Left lung (tissue), 14 donors: ENCODE measurements around the gene AP1M1. TPM values are rescaled to one million over a fixed set of nuclear protein-coding genes. Genes with fewer than 3 reads are reported as not detected.

Experiments
- ATAC-seq: fragments of 200-7000 bp; cut with Tn5 transposase; one replicate; pipeline ENCODE4 v1.9.1; 2020; ENCODE audit warnings: moderate library complexity
- DNase-seq, 4 donors: peaks; one replicate each; pipeline ENCODE4 v3.0.0-alpha.2; 2013 to 2020
- H3K27ac ChIP-seq, 2 donors: fragments of 200-600 bp; sonication (generic) in 1 of 2; one replicate each; pipeline versions ENCODE4 v1.5.0 to v1.8.0; 2020 to 2021
- H3K27me3 ChIP-seq, 2 donors: fragments of 200-600 bp; sonication (generic) in 1 of 2; one replicate each; pipeline versions ENCODE4 v1.5.0 to v1.8.0; 2020 to 2021
- H3K36me3 ChIP-seq, 2 donors: fragments of 200-600 bp; sonication (generic) in 1 of 2; one replicate each; pipeline versions ENCODE4 v1.5.0 to v1.8.0; 2020 to 2021
- H3K4me1 ChIP-seq, 2 donors: fragments of 200-600 bp; one replicate each; pipeline ENCODE4 v1.8.0; 2021
- H3K4me3 ChIP-seq, 2 donors: fragments of 200-600 bp; sonication (generic) in 1 of 2; one replicate each; pipeline versions ENCODE4 v1.5.0 to v1.8.0; 2020 to 2021; ENCODE audit warnings: mild to moderate bottlenecking in 1 of 2
- H3K9me3 ChIP-seq, 2 donors: fragments of 200-600 bp; sonication (generic) in 1 of 2; one replicate each; pipeline versions ENCODE4 v1.5.0 to v1.8.0; 2020 to 2021
- CTCF ChIP-seq, 2 donors: fragments of 200-600 bp; sonication (generic) in 1 of 2; IDR thresholded peaks; one replicate each; pipeline versions ENCODE4 v1.5.0 to v1.8.0; 2021; ENCODE audit warnings: antibody characterized with exemption in 2 of 2
- intact Hi-C, 2 donors: fragments of 100-400 bp; cut with DNase I; formaldehyde crosslinking; loops; one replicate each; pipeline versions ENCODE4 v1.11.2 to v1.14.2; 2022
- long read RNA-seq, 12 donors: library from polyadenylated mRNA in 2 of 12; unstranded in 2 of 12; transcript quantifications; one replicate each; pipeline ENCODE4 v2.0.0 and lab custom pipeline, GENCODE V29; 2019 to 2026
- polyA plus RNA-seq, 6 donors: library from polyadenylated mRNA; unstranded; fragments of 120-200 nt; gene quantifications; one replicate each; pipeline ENCODE4 v1.2.1, GENCODE V29; 2013; ENCODE audit not compliant: insufficient read length in 6 of 6
- total RNA-seq, 2 donors: library from RNA; stranded (reverse); fragmentation: NEBNext Ultra II Directional; extraction: Animal tissue kit (Norgen Biotek cat#: 25700); gene quantifications; one replicate each; pipeline ENCODE4 v1.2.1, GENCODE V29; 2021
- donor health status: DM: no; HTN: yes; CAD: no.
- donor health status: DM: no; HTN: no; CAD: no.

The AP1M1 gene
- total RNA-seq = 10 to 100 TPM; 72.1 to 73.9 TPM
- 10 to 100 TPM; 51.2 to 62.7 (median 54.0) TPM for polyA plus RNA-seq
- long read RNA-seq, donor 1, full-length matches to known transcripts = 23 of 23 reads
- long read RNA-seq, donor 1, partial matches to known transcripts = 0 of 23 reads
- long read RNA-seq, donor 1, other reads (novel, unspliced or antisense) = 0 of 23 reads
- long read RNA-seq, donor 2, full-length matches to known transcripts = 20 of 20 reads
- long read RNA-seq, donor 2, partial matches to known transcripts = 0 of 20 reads
- long read RNA-seq, donor 2, other reads (novel, unspliced or antisense) = 0 of 20 reads
- long read RNA-seq, donor 3, full-length matches to known transcripts = 10 of 10 reads
- long read RNA-seq, donor 3, partial matches to known transcripts = 0 of 10 reads
- long read RNA-seq, donor 3, other reads (novel, unspliced or antisense) = 0 of 10 reads
- long read RNA-seq, donor 4, full-length matches to known transcripts = 41 of 44 reads
- long read RNA-seq, donor 4, partial matches to known transcripts = 3 of 44 reads
- long read RNA-seq, donor 4, other reads (novel, unspliced or antisense) = 0 of 44 reads
- long read RNA-seq, donor 5, full-length matches to known transcripts = 10 of 10 reads
- long read RNA-seq, donor 5, partial matches to known transcripts = 0 of 10 reads
- long read RNA-seq, donor 5, other reads (novel, unspliced or antisense) = 0 of 10 reads
- long read RNA-seq, donor 6, full-length matches to known transcripts = 22 of 22 reads
- long read RNA-seq, donor 6, partial matches to known transcripts = 0 of 22 reads
- long read RNA-seq, donor 6, other reads (novel, unspliced or antisense) = 0 of 22 reads
- long read RNA-seq, donor 7, full-length matches to known transcripts = 12 of 12 reads
- long read RNA-seq, donor 7, partial matches to known transcripts = 0 of 12 reads
- long read RNA-seq, donor 7, other reads (novel, unspliced or antisense) = 0 of 12 reads
- long read RNA-seq, donor 8, full-length matches to known transcripts = 12 of 12 reads
- long read RNA-seq, donor 8, partial matches to known transcripts = 0 of 12 reads
- long read RNA-seq, donor 8, other reads (novel, unspliced or antisense) = 0 of 12 reads
- long read RNA-seq, donor 9 = 0 reads
- long read RNA-seq, donor 10, full-length matches to known transcripts = 80 of 84 reads
- long read RNA-seq, donor 10, partial matches to known transcripts = 3 of 84 reads
- long read RNA-seq, donor 10, other reads (novel, unspliced or antisense) = 1 of 84 reads
- long read RNA-seq, donor 11 = 0 reads
- long read RNA-seq, donor 12, full-length matches to known transcripts = 12 of 12 reads
- long read RNA-seq, donor 12, partial matches to known transcripts = 0 of 12 reads
- long read RNA-seq, donor 12, other reads (novel, unspliced or antisense) = 0 of 12 reads

GRCh38 chr19:16197622-16198369 lies at the start of gene AP1M1:
TSS of gene AP1M1 (plus strand) at chr19:16197911. CDS start at chr19:16198027, 116 bp downstream.
- intact Hi-C loops = no loop called here
- TF ChIP-seq CTCF (IDR thresholded peaks at IDR 0.05) = no peak
- H3K27ac ChIP-seq = peak within 1 kb of the TSS; percentile 61 to 91
- DNase-seq = peak; percentile 97 to 99 (median 98)
- peaks cover 0 to 40% of the 10 kb centered on the region in 2 donors for H3K36me3 ChIP-seq
- ATAC-seq = peak; percentile 88
- H3K4me1 ChIP-seq = peaks cover 26 to 33% of the 10 kb centered on the region in 2 donors
- H3K9me3 ChIP-seq = no peaks in the 10 kb centered on the region
- H3K4me3 ChIP-seq = peak within 1 kb of the TSS; percentile 90 to 99
- no peaks in the 10 kb centered on the region for H3K27me3 ChIP-seq

GRCh38 chr19:16148443-16149229 lies 49.1 kb upstream of the AP1M1 start:
- peaks cover 0 to 20% of the 10 kb centered on the region in 2 donors for H3K36me3 ChIP-seq
- ATAC-seq = no peak
- H3K27me3 ChIP-seq = no peaks in the 10 kb centered on the region
- intact Hi-C loops = no loop called here
- peaks cover 0 to 69% of the 10 kb centered on the region in 2 donors for H3K4me1 ChIP-seq
- H3K27ac ChIP-seq = peak overlapping the region; percentile 7 to 89
- no peak for TF ChIP-seq CTCF (IDR thresholded peaks at IDR 0.05)
- DNase-seq = no peak
- H3K9me3 ChIP-seq = no peaks in the 10 kb centered on the region
- H3K4me3 ChIP-seq = no peak overlapping the region

GRCh38 chr19:16153582-16154336 lies 44.0 kb upstream of the AP1M1 start:
- no peak for ATAC-seq
- Histone ChIP-seq H3K4me1 (peaks cover 0 to 34% of the 10 kb centered on the region in 2 donors), H3K9me3 (no peaks in the 10 kb centered on the region), H3K36me3 (peaks cover 0 to 58% of the 10 kb centered on the region in 2 donors), H3K4me3 (no peak overlapping the region), H3K27ac (no peak overlapping the region), H3K27me3 (no peaks in the 10 kb centered on the region)
- DNase-seq = no peak
- no peak for TF ChIP-seq CTCF (IDR thresholded peaks at IDR 0.05)
- intact Hi-C loops = no loop called here
